SK-N-SH (cell line): ENCODE data around the gene LRP1. TPM values are rescaled to one million over a fixed set of nuclear protein-coding genes. Genes with fewer than 3 reads are reported as not detected.

Experiments used
- CTCF ChIA-PET: fragments of 300-600, 350-600 bp; formaldehyde crosslinking; extraction: SDS; loops from one replicate; lab custom pipeline; 2021; lab: Yijun Ruan, JAX
- POLR2A ChIA-PET: fragments of 350-600 bp; sonication (Branson Sonifier 250); formaldehyde crosslinking; extraction: SDS; loops from one replicate; lab custom pipeline; 2020; ENCODE audit warnings: antibody characterized with exemption, inconsistent platforms; lab: Yijun Ruan, JAX
- DNase-seq: peaks from one replicate; pipeline ENCODE4 v3.0.0; 2012
- H2AFZ ChIP-seq: fragments of 200-600 bp; sonication (generic); 2 replicates; pipeline ENCODE4 v1.8.1; 2016; ENCODE audit warnings: antibody characterized with exemption, mild to moderate bottlenecking, low read depth
- H3F3A ChIP-seq: fragments of 200-600 bp; sonication (generic); replicated peaks from 2 replicates; pipeline ENCODE3; 2016; ENCODE audit warnings: antibody characterized with exemption, mild to moderate bottlenecking; ENCODE audit not compliant: insufficient read depth
- H3K27ac ChIP-seq, 2 experiments: fragments of 200-500 bp in 1 of 2; fragments of 200-600 bp in 1 of 2; sonication (Bioruptor generic) in 1 of 2; sonication (generic), shearing (Covaris generic) in 1 of 2; 2 replicates each; pipeline versions ENCODE4 v1.5.1 to v1.6.1; 2014 to 2016; ENCODE audit warnings: low read depth in 2 of 2, inconsistent platforms in 1 of 2, low read length in 1 of 2, mild to moderate bottlenecking in 1 of 2, mixed read lengths in 1 of 2
- H3K27me3 ChIP-seq: fragments of 200-600 bp; sonication (generic), shearing (Covaris generic); 2 replicates; pipeline ENCODE4 v1.6.1; 2016; ENCODE audit warnings: mixed run types; ENCODE audit not compliant: insufficient read depth
- H3K36me3 ChIP-seq, 2 experiments: fragments of 200-500 bp in 1 of 2; fragments of 200-600 bp in 1 of 2; sonication (Bioruptor generic) in 1 of 2; sonication (generic) in 1 of 2; replicated peaks in 1 of 2; 2 replicates each; pipeline versions ENCODE3 to v1.5.1; 2014 to 2016; ENCODE audit warnings: low read length in 1 of 2, mild to moderate bottlenecking in 1 of 2; ENCODE audit not compliant: insufficient read depth in 2 of 2, control insufficient read depth in 1 of 2
- H3K4me1 ChIP-seq, 2 experiments: fragments of 200-500 bp in 1 of 2; fragments of 200-600 bp in 1 of 2; sonication (Bioruptor generic) in 1 of 2; sonication (generic), shearing (Covaris generic) in 1 of 2; 2 replicates each; pipeline versions ENCODE4 v1.5.1 to v1.6.1; 2014 to 2016; ENCODE audit warnings: low read depth in 1 of 2, low read length in 1 of 2, mixed run types in 1 of 2; ENCODE audit not compliant: insufficient read depth in 2 of 2, control insufficient read depth in 1 of 2
- H3K4me2 ChIP-seq: fragments of 200-600 bp; sonication (generic), shearing (Covaris generic); 2 replicates; pipeline ENCODE4 v1.6.1; 2017; ENCODE audit warnings: mixed run types
- H3K4me3 ChIP-seq, 2 experiments: fragments of 200-500 bp in 1 of 2; fragments of 200-600 bp in 1 of 2; sonication (Bioruptor generic) in 1 of 2; sonication (generic), shearing (Covaris generic) in 1 of 2; 2 replicates each; pipeline versions ENCODE4 v1.5.1 to v1.8.1; 2014 to 2016; ENCODE audit warnings: low read depth in 2 of 2, inconsistent platforms in 1 of 2, low read length in 1 of 2, mild to moderate bottlenecking in 1 of 2, mixed read lengths in 1 of 2, moderate library complexity in 1 of 2
- H3K79me2 ChIP-seq: fragments of 200-600 bp; sonication (generic); 2 replicates; pipeline ENCODE4 v1.8.1; 2017; ENCODE audit warnings: mild to moderate bottlenecking; ENCODE audit not compliant: insufficient read depth
- H3K9ac ChIP-seq: fragments of 200-600 bp; sonication (generic); 2 replicates; pipeline ENCODE4 v1.6.1; 2017; ENCODE audit warnings: mixed run types
- H3K9me2 ChIP-seq: fragments of 200-600 bp; sonication (generic); 2 replicates; pipeline ENCODE4 v1.6.1; 2017; ENCODE audit warnings: mixed run types
- H3K9me3 ChIP-seq: fragments of 200-600 bp; sonication (generic); 2 replicates; pipeline ENCODE4 v1.6.1; 2017; ENCODE audit warnings: mixed run types, mild to moderate bottlenecking, moderate library complexity
- H4K20me1 ChIP-seq: fragments of 200-600 bp; sonication (generic); 2 replicates; pipeline ENCODE4 v1.6.1; 2017; ENCODE audit warnings: mild to moderate bottlenecking, mixed run types; ENCODE audit not compliant: insufficient read depth
- CHD2 ChIP-seq: fragments of 150-350 bp; IDR thresholded peaks from 2 replicates; pipeline ENCODE4 v1.6.1; 2018; ENCODE audit warnings: low read length; ENCODE audit not compliant: partially characterized antibody
- EP300 ChIP-seq, 2 experiments: IDR thresholded peaks; 2 replicates each; pipeline versions ENCODE4 v1.4.0 to v1.6.1; 2012; ENCODE audit warnings: borderline replicate concordance in 1 of 2, low read depth in 1 of 2, low read length in 1 of 2
- FOXJ3 ChIP-seq: sonication (generic); formaldehyde crosslinking; IDR thresholded peaks from 2 replicates; pipeline ENCODE4 v1.5.1; 2020; ENCODE audit warnings: mild to moderate bottlenecking, missing genetic modification reagents
- FOXM1 ChIP-seq: IDR thresholded peaks from 2 replicates; pipeline ENCODE4 v1.4.0; 2012; ENCODE audit warnings: low read depth, mild to moderate bottlenecking
- GATA2 ChIP-seq: sonication (generic); formaldehyde crosslinking; IDR thresholded peaks from 2 replicates; pipeline ENCODE4 v1.5.0; 2020; ENCODE audit warnings: mild to moderate bottlenecking, missing genetic modification reagents
- MEF2A ChIP-seq: IDR thresholded peaks from 2 replicates; pipeline ENCODE4 v1.4.0; 2012; ENCODE audit warnings: low read depth, borderline replicate concordance
- MXI1 ChIP-seq: IDR thresholded peaks from 2 replicates; pipeline ENCODE4 v1.6.1; 2012; ENCODE audit warnings: mild to moderate bottlenecking, low read depth, low read length, improper control_type of control experiment
- RCOR1 ChIP-seq: fragments of 150-350 bp; IDR thresholded peaks from 2 replicates; pipeline ENCODE4 v1.6.1; 2017; ENCODE audit warnings: antibody characterized with exemption, low read length
- SMC3 ChIP-seq: IDR thresholded peaks from 2 replicates; pipeline ENCODE4 v1.6.1; 2012; ENCODE audit warnings: low read depth, low read length, improper control_type of control experiment
- YY1 ChIP-seq: IDR thresholded peaks from 2 replicates; pipeline ENCODE4 v1.4.0; 2012; ENCODE audit warnings: low read depth, mild to moderate bottlenecking
- WGBS: methylation state at CpG from one replicate; pipeline ENCODE4 v1.1.6; 2017; ENCODE audit warnings: low lambda C conversion rate; 5-methylcytosine and 5-hydroxymethylcytosine counted together
- polyA plus RNA-seq, 3 experiments: library from polyadenylated mRNA; depleted of rRNA; stranded (reverse); fragments of >200 nt; gene quantifications; 2 replicates each; pipeline ENCODE4 v1.2.3, GENCODE V29; 2012
- TF ChIP-seq, protein P1 (sequence below): IDR thresholded peaks from 2 replicates; pipeline ENCODE4 v1.6.1; 2012; ENCODE audit warnings: mild to moderate bottlenecking, low read depth, low read length, moderate library complexity
- TF ChIP-seq, protein P2 (sequence below): fragments of 150-350 bp; IDR thresholded peaks from 2 replicates; pipeline ENCODE4 v1.6.1; 2016; ENCODE audit warnings: mild to moderate bottlenecking, low read depth, low read length
- TF ChIP-seq, protein P3 (sequence below): IDR thresholded peaks from 2 replicates; pipeline ENCODE4 v1.4.0; 2012; ENCODE audit warnings: low read depth, borderline replicate concordance
- TF ChIP-seq, protein P4 (sequence below): fragments of 200-600 bp; sonication (generic); IDR thresholded peaks from 2 replicates; pipeline ENCODE4 v1.6.1; 2017; ENCODE audit warnings: antibody characterized with exemption, mild to moderate bottlenecking, moderate library complexity

The LRP1 gene
- polyA plus RNA-seq, 1 of the 3 experiments (the other 2 are of a cell fraction) = 55.0 TPM

DNA sequence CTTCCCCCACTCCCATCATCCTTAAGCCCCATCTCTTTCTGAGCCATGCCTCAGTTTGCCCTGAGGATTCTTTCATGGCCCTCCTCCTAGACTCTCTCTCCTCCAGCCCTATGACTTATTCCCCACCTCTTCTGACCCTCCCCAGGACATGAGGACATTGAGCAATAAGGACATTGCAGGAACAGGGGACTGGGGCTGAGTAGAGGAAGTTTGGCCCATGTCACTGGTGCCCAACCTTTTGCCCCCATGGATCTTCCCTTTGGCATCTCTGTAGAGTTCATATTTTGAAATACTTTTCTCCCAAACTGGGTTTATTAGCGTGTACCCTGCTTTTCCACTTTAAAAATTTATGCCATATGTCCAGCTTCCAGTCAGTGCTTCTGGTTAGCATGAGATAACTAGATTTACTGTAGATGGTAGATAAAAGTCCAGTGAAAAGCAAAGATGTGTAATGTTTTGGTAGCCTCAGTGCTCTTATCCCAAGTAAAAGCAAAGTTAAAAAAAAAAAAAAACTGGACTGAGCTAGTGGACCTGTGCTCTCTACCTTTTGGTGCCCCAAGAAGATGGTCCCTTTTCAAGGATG lies 25.2 kb downstream of the LRP1 start (continued):
- TF ChIP-seq, protein P1, sequence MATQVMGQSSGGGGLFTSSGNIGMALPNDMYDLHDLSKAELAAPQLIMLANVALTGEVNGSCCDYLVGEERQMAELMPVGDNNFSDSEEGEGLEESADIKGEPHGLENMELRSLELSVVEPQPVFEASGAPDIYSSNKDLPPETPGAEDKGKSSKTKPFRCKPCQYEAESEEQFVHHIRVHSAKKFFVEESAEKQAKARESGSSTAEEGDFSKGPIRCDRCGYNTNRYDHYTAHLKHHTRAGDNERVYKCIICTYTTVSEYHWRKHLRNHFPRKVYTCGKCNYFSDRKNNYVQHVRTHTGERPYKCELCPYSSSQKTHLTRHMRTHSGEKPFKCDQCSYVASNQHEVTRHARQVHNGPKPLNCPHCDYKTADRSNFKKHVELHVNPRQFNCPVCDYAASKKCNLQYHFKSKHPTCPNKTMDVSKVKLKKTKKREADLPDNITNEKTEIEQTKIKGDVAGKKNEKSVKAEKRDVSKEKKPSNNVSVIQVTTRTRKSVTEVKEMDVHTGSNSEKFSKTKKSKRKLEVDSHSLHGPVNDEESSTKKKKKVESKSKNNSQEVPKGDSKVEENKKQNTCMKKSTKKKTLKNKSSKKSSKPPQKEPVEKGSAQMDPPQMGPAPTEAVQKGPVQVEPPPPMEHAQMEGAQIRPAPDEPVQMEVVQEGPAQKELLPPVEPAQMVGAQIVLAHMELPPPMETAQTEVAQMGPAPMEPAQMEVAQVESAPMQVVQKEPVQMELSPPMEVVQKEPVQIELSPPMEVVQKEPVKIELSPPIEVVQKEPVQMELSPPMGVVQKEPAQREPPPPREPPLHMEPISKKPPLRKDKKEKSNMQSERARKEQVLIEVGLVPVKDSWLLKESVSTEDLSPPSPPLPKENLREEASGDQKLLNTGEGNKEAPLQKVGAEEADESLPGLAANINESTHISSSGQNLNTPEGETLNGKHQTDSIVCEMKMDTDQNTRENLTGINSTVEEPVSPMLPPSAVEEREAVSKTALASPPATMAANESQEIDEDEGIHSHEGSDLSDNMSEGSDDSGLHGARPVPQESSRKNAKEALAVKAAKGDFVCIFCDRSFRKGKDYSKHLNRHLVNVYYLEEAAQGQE = no peak
- TF ChIP-seq, protein P2, sequence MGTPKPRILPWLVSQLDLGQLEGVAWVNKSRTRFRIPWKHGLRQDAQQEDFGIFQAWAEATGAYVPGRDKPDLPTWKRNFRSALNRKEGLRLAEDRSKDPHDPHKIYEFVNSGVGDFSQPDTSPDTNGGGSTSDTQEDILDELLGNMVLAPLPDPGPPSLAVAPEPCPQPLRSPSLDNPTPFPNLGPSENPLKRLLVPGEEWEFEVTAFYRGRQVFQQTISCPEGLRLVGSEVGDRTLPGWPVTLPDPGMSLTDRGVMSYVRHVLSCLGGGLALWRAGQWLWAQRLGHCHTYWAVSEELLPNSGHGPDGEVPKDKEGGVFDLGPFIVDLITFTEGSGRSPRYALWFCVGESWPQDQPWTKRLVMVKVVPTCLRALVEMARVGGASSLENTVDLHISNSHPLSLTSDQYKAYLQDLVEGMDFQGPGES = no peak
- TF ChIP-seq GATA2 (peak; percentile 83), MEF2A (no peak), SMC3 (no peak)
- TF ChIP-seq, protein P3, sequence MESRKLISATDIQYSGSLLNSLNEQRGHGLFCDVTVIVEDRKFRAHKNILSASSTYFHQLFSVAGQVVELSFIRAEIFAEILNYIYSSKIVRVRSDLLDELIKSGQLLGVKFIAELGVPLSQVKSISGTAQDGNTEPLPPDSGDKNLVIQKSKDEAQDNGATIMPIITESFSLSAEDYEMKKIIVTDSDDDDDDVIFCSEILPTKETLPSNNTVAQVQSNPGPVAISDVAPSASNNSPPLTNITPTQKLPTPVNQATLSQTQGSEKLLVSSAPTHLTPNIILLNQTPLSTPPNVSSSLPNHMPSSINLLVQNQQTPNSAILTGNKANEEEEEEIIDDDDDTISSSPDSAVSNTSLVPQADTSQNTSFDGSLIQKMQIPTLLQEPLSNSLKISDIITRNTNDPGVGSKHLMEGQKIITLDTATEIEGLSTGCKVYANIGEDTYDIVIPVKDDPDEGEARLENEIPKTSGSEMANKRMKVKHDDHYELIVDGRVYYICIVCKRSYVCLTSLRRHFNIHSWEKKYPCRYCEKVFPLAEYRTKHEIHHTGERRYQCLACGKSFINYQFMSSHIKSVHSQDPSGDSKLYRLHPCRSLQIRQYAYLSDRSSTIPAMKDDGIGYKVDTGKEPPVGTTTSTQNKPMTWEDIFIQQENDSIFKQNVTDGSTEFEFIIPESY = no peak

DNA sequence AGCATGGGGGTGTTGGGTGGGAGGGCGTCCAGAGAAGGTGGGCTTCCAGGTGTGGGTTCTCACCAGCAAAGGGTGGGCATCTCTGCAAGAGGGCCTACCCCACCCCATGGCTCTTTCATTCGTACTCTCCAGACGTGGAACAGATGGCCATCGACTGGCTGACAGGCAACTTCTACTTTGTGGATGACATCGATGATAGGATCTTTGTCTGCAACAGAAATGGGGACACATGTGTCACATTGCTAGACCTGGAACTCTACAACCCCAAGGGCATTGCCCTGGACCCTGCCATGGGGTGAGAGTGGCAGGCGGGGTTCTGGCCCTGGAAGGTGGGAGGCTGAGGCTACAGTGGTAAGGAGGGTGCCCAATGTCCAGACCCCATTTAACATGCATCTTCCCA lies 25.8 kb downstream of the LRP1 start:
- TF ChIP-seq, protein P4, sequence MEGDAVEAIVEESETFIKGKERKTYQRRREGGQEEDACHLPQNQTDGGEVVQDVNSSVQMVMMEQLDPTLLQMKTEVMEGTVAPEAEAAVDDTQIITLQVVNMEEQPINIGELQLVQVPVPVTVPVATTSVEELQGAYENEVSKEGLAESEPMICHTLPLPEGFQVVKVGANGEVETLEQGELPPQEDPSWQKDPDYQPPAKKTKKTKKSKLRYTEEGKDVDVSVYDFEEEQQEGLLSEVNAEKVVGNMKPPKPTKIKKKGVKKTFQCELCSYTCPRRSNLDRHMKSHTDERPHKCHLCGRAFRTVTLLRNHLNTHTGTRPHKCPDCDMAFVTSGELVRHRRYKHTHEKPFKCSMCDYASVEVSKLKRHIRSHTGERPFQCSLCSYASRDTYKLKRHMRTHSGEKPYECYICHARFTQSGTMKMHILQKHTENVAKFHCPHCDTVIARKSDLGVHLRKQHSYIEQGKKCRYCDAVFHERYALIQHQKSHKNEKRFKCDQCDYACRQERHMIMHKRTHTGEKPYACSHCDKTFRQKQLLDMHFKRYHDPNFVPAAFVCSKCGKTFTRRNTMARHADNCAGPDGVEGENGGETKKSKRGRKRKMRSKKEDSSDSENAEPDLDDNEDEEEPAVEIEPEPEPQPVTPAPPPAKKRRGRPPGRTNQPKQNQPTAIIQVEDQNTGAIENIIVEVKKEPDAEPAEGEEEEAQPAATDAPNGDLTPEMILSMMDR = no peak
- TF ChIP-seq MXI1 (peak; percentile 78), FOXJ3 (peak; percentile 58), EP300 (IDR thresholded peaks at IDR 0.05; ENCODE audit: borderline replicate concordance in 1 of 2, low read depth in 1 of 2, low read length in 1 of 2) (peak in 1 of 2 experiments; percentile 87; a peak in 2 of 4 replicates), CHD2 (peak; percentile 70), FOXM1 (no peak), RCOR1 (peak; percentile 87), GATA2 (peak; percentile 86), YY1 (no peak)
- TF ChIP-seq, all 33 proteins: peak for 6
- ChIA-PET POLR2A (interaction anchor here (1.8 kb wide), 1 partner anchor 26 kb away, joined by 10 read pairs; the partner anchor contains the start of gene LRP1), CTCF (interaction anchor here (0.7 to 33.3 kb wide), 8 partner anchors 21 to 85 kb away, joined by 3 to 616 read pairs (median 5); partner anchors contain the start of gene LRP1)
- H3F3A ChIP-seq = peaks cover 22% of the 10 kb centered on the region
- no peaks in the 10 kb centered on the region for H4K20me1 ChIP-seq
- H3K27ac ChIP-seq = peak overlapping the region; percentile 84 to 97; a peak in 3 of 4 replicates
- peak; percentile 72 for DNase-seq
- H3K9me2 ChIP-seq = no peaks in the 10 kb centered on the region
- no peak overlapping the region for H2AFZ ChIP-seq
- no peaks in the 10 kb centered on the region for H3K27me3 ChIP-seq
- no peak overlapping the region for H3K9ac ChIP-seq
- no peak overlapping the region for H3K4me3 ChIP-seq
- H3K4me1 ChIP-seq = peaks cover 24 to 62% of the 10 kb centered on the region in 2 experiments
- H3K9me3 ChIP-seq = no peaks in the 10 kb centered on the region
- no peaks in the 10 kb centered on the region for H3K79me2 ChIP-seq
- peaks cover 29 to 46% of the 10 kb centered on the region in 2 experiments for H3K36me3 ChIP-seq
- no peak overlapping the region for H3K4me2 ChIP-seq
- WGBS = 67% methylated on average over 3 of the region's 6 CpGs
